Body of pancreas (tissue), 4 donors: ENCODE measurements around the gene C11orf24. TPM values are rescaled to one million over a fixed set of nuclear protein-coding genes. Genes with fewer than 3 reads are reported as not detected.

Experiments
- ATAC-seq: fragments of 150-250 bp; one replicate; pipeline ENCODE4 v1.9.1; 2016
- DNase-seq, 4 donors: peaks; one replicate each; pipeline ENCODE4 v3.0.0-alpha.2; 2019
- H3K27ac ChIP-seq, 4 donors: fragments of 200-600 bp; sonication (generic); 1 replicate in 3 of 4; 2 replicates in 1 of 4; pipeline versions ENCODE4 v1.5.1 to v1.6.1; 2016 to 2019; ENCODE audit warnings: mild to moderate bottlenecking in 1 of 4, mixed read lengths in 1 of 4, moderate library complexity in 1 of 4
- H3K27me3 ChIP-seq, 2 donors: fragments of 200-600 bp; sonication (generic); one replicate each; pipeline ENCODE4 v1.6.0; 2016; ENCODE audit warnings: mild to moderate bottlenecking in 1 of 2
- H3K36me3 ChIP-seq, 2 donors: fragments of 200-600 bp; sonication (generic); replicated peaks in 1 of 2; 2 replicates each; pipeline ENCODE4 v1.5.1; 2016; ENCODE audit warnings: low read depth in 2 of 2; ENCODE audit not compliant: insufficient read depth in 1 of 2
- H3K4me1 ChIP-seq: fragments of 200-600 bp; sonication (generic); one replicate; pipeline ENCODE4 v1.6.0; 2016
- H3K4me3 ChIP-seq, 2 donors: fragments of 200-600 bp; sonication (generic); 1 replicate in 1 of 2; 2 replicates in 1 of 2; pipeline ENCODE4 v1.5.1; 2016 to 2019
- H3K9me3 ChIP-seq, 3 donors: fragments of 200-600 bp; sonication (generic); 1 replicate in 2 of 3; 2 replicates in 1 of 3; pipeline ENCODE4 v1.5.1; 2016
- CTCF ChIP-seq, 7 experiments: fragments of 450-650 bp in 4 of 7; fragments of 200-600 bp in 3 of 7; sonication (generic) in 3 of 7; IDR thresholded peaks; one replicate each; pipeline ENCODE4 v1.5.1; 2016 to 2019; ENCODE audit warnings: antibody characterized with exemption in 7 of 7
- POLR2A ChIP-seq, 3 donors: fragments of 450-650 bp; IDR thresholded peaks; one replicate each; pipeline ENCODE4 v1.6.1; 2016; ENCODE audit warnings: antibody characterized with exemption in 3 of 3, mild to moderate bottlenecking in 2 of 3
- WGBS, 2 donors: methylation state at CpG; one replicate each; pipeline ENCODE4 v1.1.5; 2017; 5-methylcytosine and 5-hydroxymethylcytosine counted together
- intact Hi-C: fragments of 100-400 bp; cut with DNase I; formaldehyde crosslinking; loops from one replicate; pipeline ENCODE4 v1.15.1; 2023
- total RNA-seq, 2 donors: library from RNA; depleted of rRNA; stranded (reverse); fragments of >200 nt; gene quantifications; one replicate each; pipeline ENCODE4 v1.1.0, GENCODE V29; 2016

The C11orf24 gene
- total RNA-seq = 10 to 100 TPM in 1 of 2 donors, 1 to 10 TPM in 1; 8.2 to 14.3 TPM

- intact Hi-C loops = no loop called here
- ATAC-seq (peak; percentile 92), DNase-seq (peak; percentile 95 to 97 (median 96))
- peak within 1 kb of the TSS; percentile 73 to 82 for H3K4me3 ChIP-seq
- TF ChIP-seq POLR2A (IDR thresholded peaks at IDR 0.05) (peak; percentile 79 to 90 (median 90)), CTCF (IDR thresholded peaks at IDR 0.05) (peak in 1 of 7 experiments; percentile 4)
- no peaks in the 10 kb centered on the region for H3K27me3 ChIP-seq
- peaks cover 33% of the 10 kb centered on the region for H3K4me1 ChIP-seq
- peaks cover 3 to 4% of the 10 kb centered on the region in 2 donors for H3K36me3 ChIP-seq
- H3K27ac ChIP-seq = peak within 1 kb of the TSS; percentile 85 to 93 (median 90)
- WGBS, 2 donors = 0 to 1% methylated on average over 25 to 70 of the region's 71 CpGs
- no peaks in the 10 kb centered on the region for H3K9me3 ChIP-seq
Measured at GRCh38 chr11:68271781-68272608, at the start of gene C11orf24. Gene C11orf24, minus strand, starts transcription at chr11:68271973. Its CDS starts 8,206 bp downstream, at chr11:68263767.

- DNase-seq (no peak), ATAC-seq (no peak)
- Histone ChIP-seq H3K36me3 (no peaks in the 10 kb centered on the region), H3K27me3 (no peaks in the 10 kb centered on the region), H3K4me3 (no peak overlapping the region), H3K4me1 (peaks cover 65% of the 10 kb centered on the region), H3K27ac (peak overlapping the region in 3 of 4 donors; percentile 38 to 66 (median 45)), H3K9me3 (no peaks in the 10 kb centered on the region)
- WGBS, 2 donors = 64 to 80% methylated on average over 2 to 14 of the region's 15 CpGs
- TF ChIP-seq POLR2A (IDR thresholded peaks at IDR 0.05) (no peak), CTCF (IDR thresholded peaks at IDR 0.05) (no peak)
- intact Hi-C loops = no loop called here
Measured at GRCh38 chr11:68317147-68317785, 45.5 kb upstream of the C11orf24 start.

GRCh38 chr11:68315171-68315920 lies 43.6 kb upstream of the C11orf24 start:
- Histone ChIP-seq H3K4me1 (peaks cover 55% of the 10 kb centered on the region), H3K36me3 (no peaks in the 10 kb centered on the region), H3K4me3 (no peak overlapping the region), H3K9me3 (no peaks in the 10 kb centered on the region), H3K27ac (peak overlapping the region; percentile 56 to 83 (median 72)), H3K27me3 (no peaks in the 10 kb centered on the region)
- TF ChIP-seq CTCF (IDR thresholded peaks at IDR 0.05) = no peak
- TF ChIP-seq POLR2A (IDR thresholded peaks at IDR 0.05) = peak in 1 of 3 donors; percentile 18
- DNase-seq = peak in 3 of 4 donors; percentile 31 to 45 (median 40)
- ATAC-seq = no peak
- intact Hi-C loops = no loop called here
- 52 to 55% methylated on average over 14 to 18 of the region's 19 CpGs for WGBS, 2 donors

- no peaks in the 10 kb centered on the region for H3K27me3 ChIP-seq
- DNase-seq (peak in 3 of 4 donors; percentile 49 to 60 (median 49)), ATAC-seq (peak; percentile 26)
- no peaks in the 10 kb centered on the region for H3K36me3 ChIP-seq
- peaks cover 48% of the 10 kb centered on the region for H3K4me1 ChIP-seq
- intact Hi-C loops = no loop called here
- TF ChIP-seq POLR2A (IDR thresholded peaks at IDR 0.05) (peak in 1 of 3 donors; percentile 22), CTCF (IDR thresholded peaks at IDR 0.05) (no peak)
- 15 to 17% methylated on average over 23 to 27 of the region's 27 CpGs for WGBS, 2 donors
- H3K4me3 ChIP-seq = no peak overlapping the region
- no peaks in the 10 kb centered on the region for H3K9me3 ChIP-seq
- H3K27ac ChIP-seq = peak overlapping the region; percentile 56 to 83 (median 72)
Measured at GRCh38 chr11:68314203-68315170, 42.7 kb upstream of the C11orf24 start.
